GM12801 (cell line): Measurements from ENCODE around the gene MCTP2.

ENCODE experiments used
- CTCF ChIP-seq: IDR thresholded peaks from one replicate; pipeline ENCODE4 v1.5.1; 2011; ENCODE audit warnings: control low read depth; ENCODE audit not compliant: insufficient read length; ENCODE audit errors: extremely low read depth

The MCTP2 gene

GRCh38 chr15:94265982-94266381, 34.6 kb downstream of the MCTP2 start:
- no peak for TF ChIP-seq CTCF

- TF ChIP-seq CTCF, result no peak
Observed at GRCh38 chr15:94266789-94267188, 35.4 kb downstream of the MCTP2 start.

- TF ChIP-seq CTCF, result no peak
Observed at GRCh38 chr15:94269954-94270353, 38.6 kb downstream of the MCTP2 start.

- TF ChIP-seq CTCF, result no peak
Observed at GRCh38 chr15:94270570-94270969, 39.2 kb downstream of the MCTP2 start.

GRCh38 chr15:94272251-94272898, 41.0 kb downstream of the MCTP2 start:
- TF ChIP-seq CTCF, result no peak

GRCh38 chr15:94273826-94274225, 42.5 kb downstream of the MCTP2 start:
- TF ChIP-seq CTCF, result no peak

- TF ChIP-seq CTCF, result no peak
Observed at GRCh38 chr15:94274745-94275144, 43.4 kb downstream of the MCTP2 start.

GRCh38 chr15:94277485-94277884, 46.1 kb downstream of the MCTP2 start:
- TF ChIP-seq CTCF, result no peak
